ENCODE measurements around the gene ADCK2.
"Not testable (repeated sequence)": the region's sequence is repeated elsewhere in the genome, so short reads cannot be mapped to it uniquely, and the experiment has no call there.

ADCK2 gene

DNA sequence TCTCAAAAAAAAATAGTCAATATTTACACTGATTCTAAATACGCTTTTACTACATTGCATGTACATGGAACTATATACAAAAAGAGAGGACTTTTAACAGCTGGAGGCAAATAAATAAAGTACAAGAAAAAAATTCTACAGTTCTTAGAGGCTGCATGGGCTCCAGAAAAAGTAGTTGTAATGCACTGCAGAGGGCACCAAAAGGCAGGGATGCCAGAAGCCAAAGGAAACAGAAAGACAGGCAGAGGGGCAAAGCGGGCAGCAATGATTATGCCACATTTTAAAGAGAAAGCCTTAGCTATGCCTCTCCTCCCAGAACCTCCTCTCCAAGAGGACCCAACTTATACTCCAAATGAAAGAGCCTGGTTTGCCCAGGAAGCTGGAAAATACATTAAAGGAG is 11.6 kb upstream of the ADCK2 start:
- no peak for DNase-seq (ENCODE audit: extremely low spot score)
- POLR2A ChIA-PET, result interaction anchor here (1.0 to 2.0 kb wide), 3 partner anchors 12 to 353 kb away, joined by 4 to 8 read pairs (median 6); partner anchors contain the start of genes ADCK2 and MRPS33
- CTCF ChIA-PET, result interaction anchor here (0.9 to 1.7 kb wide), 3 partner anchors 14 to 354 kb away, joined by 3 to 5 read pairs (median 3); partner anchors contain the start of gene MRPS33
- TF ChIP-seq BHLHE40 (IDR thresholded peaks at IDR 0.05; ENCODE audit: borderline replicate concordance), result no peak

DNA sequence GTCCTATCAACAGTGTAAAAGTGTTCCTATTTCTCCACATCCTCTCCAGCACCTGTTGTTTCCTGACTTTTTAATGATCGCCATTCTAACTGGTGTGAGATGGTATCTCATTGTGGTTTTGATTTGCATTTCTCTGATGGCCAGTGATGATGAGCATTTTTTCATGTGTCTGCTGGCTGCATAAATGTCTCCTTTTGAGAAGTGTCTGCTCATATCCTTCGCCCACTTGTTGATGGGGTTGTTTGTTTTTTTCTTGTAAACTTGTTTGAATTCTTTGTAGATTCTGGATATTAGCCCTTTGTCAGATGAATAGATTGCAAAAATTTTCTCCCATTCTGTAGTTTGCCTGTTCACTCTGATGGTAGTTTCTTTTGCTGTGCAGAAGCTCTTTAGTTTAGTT is 9.8 kb upstream of the ADCK2 start:
- POLR2A ChIA-PET; CTCF ChIA-PET; DNase-seq (ENCODE audit: extremely low spot score): not testable (repeated sequence)

DNA sequence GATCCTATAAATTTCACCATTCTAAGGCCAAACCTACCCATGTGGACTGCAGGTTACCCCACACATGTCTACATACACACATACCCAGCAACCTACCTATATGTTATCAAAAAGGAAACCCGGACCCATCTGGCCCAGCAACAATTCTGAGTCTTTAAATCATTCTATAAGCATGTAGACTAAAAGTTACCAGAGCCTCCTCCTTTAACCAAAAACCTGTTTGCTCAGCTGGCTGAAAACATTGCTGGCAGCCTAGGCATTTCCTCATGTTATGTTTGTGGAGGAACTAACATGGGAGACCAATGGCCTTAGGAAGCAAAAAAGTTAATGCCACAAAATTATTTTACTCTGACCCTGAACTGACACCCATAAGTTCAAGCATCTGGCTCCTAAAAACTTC is 5.3 kb upstream of the ADCK2 start:
- POLR2A ChIA-PET, result no interaction called here
- DNase-seq (ENCODE audit: extremely low spot score), result no peak
- CTCF ChIA-PET, result no interaction called here
- TF ChIP-seq FOXM1 (IDR thresholded peaks at IDR 0.05; ENCODE audit: borderline replicate concordance), result no peak
- TF ChIP-seq FOXK2 (IDR thresholded peaks at IDR 0.05), result no peak
- no peak for TF ChIP-seq ELF4 (IDR thresholded peaks at IDR 0.05)
- no peak for TF ChIP-seq LEF1 (IDR thresholded peaks at IDR 0.05; ENCODE audit: borderline replicate concordance)
- TF ChIP-seq SP1 (IDR thresholded peaks at IDR 0.05), result no peak
- TF ChIP-seq ARNT (IDR thresholded peaks at IDR 0.05), result no peak
- TF ChIP-seq L3MBTL2 (conservative IDR thresholded peaks at IDR 0.05), result no peak
- no peak for TF ChIP-seq NFRKB (IDR thresholded peaks at IDR 0.05)
- no peak for TF ChIP-seq ZNF384 (IDR thresholded peaks at IDR 0.05)
- no peak for TF ChIP-seq SUZ12 (IDR thresholded peaks at IDR 0.05)
- TF ChIP-seq, protein P1, sequence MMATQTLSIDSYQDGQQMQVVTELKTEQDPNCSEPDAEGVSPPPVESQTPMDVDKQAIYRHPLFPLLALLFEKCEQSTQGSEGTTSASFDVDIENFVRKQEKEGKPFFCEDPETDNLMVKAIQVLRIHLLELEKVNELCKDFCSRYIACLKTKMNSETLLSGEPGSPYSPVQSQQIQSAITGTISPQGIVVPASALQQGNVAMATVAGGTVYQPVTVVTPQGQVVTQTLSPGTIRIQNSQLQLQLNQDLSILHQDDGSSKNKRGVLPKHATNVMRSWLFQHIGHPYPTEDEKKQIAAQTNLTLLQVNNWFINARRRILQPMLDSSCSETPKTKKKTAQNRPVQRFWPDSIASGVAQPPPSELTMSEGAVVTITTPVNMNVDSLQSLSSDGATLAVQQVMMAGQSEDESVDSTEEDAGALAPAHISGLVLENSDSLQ (IDR thresholded peaks at IDR 0.05), result no peak
- TF ChIP-seq HDGF (IDR thresholded peaks at IDR 0.05; ENCODE audit: borderline replicate concordance), result no peak
- TF ChIP-seq FOXA1 (IDR thresholded peaks at IDR 0.05), result no peak
- TF ChIP-seq CTBP1 (IDR thresholded peaks at IDR 0.05; ENCODE audit: borderline replicate concordance), result no peak
- no peak for TF ChIP-seq BHLHE40 (IDR thresholded peaks at IDR 0.05; ENCODE audit: borderline replicate concordance)
- no peak for TF ChIP-seq TARDBP (IDR thresholded peaks at IDR 0.05)

DNA sequence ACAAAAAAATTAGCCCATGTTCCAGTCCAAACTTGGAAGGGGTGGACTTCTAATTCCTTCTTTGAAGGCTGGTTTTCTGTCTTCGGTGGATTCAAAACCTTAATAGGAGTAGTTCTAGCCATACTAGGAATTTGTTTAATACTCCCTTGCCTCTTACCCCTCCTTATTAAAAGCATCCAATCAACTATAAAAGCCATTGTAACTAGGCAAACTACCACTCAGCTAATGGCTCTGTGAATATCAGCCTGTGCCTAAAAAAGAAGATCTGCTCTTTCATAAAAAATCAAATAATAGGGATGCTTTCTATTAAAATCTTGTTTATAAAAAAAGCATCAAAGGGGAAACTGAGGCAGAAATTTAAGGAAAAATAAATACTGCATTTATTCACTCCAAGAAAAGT is 4.1 kb upstream of the ADCK2 start:
- CTCF ChIA-PET, result interaction anchor here (0.6 to 0.9 kb wide), 3 partner anchors 15 to 346 kb away, joined by 3 to 6 read pairs (median 5); partner anchors contain the start of gene MRPS33
- POLR2A ChIA-PET, result interaction anchor here (1.3 kb wide), 1 partner anchor 9 kb away, joined by 4 read pairs; no protein-coding TSS in a partner anchor
- no peak for DNase-seq (ENCODE audit: extremely low spot score)

DNA sequence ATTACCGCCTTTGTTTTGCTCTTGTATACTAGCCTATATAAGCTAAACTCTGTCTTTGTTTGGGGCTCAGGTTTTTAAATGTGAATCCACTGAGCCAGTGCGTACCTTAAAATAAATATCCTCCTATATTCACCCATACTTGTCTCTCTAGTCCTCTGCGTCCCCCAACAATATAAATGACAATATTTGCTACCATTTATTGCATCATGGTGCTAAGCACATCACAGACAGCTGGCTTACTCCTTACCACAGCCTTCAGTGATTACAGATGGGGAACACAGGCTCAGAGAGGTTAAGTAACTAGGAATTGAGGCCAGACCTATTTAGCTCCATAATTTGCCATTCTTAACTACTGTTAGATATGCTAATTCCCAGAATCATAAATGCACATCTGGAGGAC is 3.4 kb upstream of the ADCK2 start:
- DNase-seq (ENCODE audit: extremely low spot score), result no peak
- POLR2A ChIA-PET, result interaction anchor here (1.3 kb wide), 1 partner anchor 10 kb away, joined by 4 read pairs; no protein-coding TSS in a partner anchor
- CTCF ChIA-PET, result interaction anchor here (0.6 kb wide), 1 partner anchor 22 kb away, joined by 5 read pairs; no protein-coding TSS in a partner anchor
- TF ChIP-seq FOXM1 (IDR thresholded peaks at IDR 0.05; ENCODE audit: borderline replicate concordance), result no peak
- TF ChIP-seq NFRKB (IDR thresholded peaks at IDR 0.05), result no peak
- TF ChIP-seq ZNF384 (IDR thresholded peaks at IDR 0.05), result no peak
- no peak for TF ChIP-seq BHLHE40 (IDR thresholded peaks at IDR 0.05; ENCODE audit: borderline replicate concordance)
- TF ChIP-seq SUZ12 (IDR thresholded peaks at IDR 0.05), result no peak
- no peak for TF ChIP-seq HDGF (IDR thresholded peaks at IDR 0.05; ENCODE audit: borderline replicate concordance)
- TF ChIP-seq TARDBP (IDR thresholded peaks at IDR 0.05), result no peak
- TF ChIP-seq, protein P1 (IDR thresholded peaks at IDR 0.05), result no peak
- no peak for TF ChIP-seq SP1 (IDR thresholded peaks at IDR 0.05)
- TF ChIP-seq L3MBTL2 (conservative IDR thresholded peaks at IDR 0.05), result no peak
- TF ChIP-seq FOXA1 (IDR thresholded peaks at IDR 0.05), result no peak
- no peak for TF ChIP-seq CTBP1 (IDR thresholded peaks at IDR 0.05; ENCODE audit: borderline replicate concordance)

More for the DNA sequence above, 4.1 kb upstream of the ADCK2 start:
- TF ChIP-seq TARDBP (IDR thresholded peaks at IDR 0.05), result no peak
- no peak for TF ChIP-seq FOXM1 (IDR thresholded peaks at IDR 0.05; ENCODE audit: borderline replicate concordance)
- TF ChIP-seq NFRKB (IDR thresholded peaks at IDR 0.05), result no peak
- no peak for TF ChIP-seq LEF1 (IDR thresholded peaks at IDR 0.05; ENCODE audit: borderline replicate concordance)
- no peak for TF ChIP-seq ARNT (IDR thresholded peaks at IDR 0.05)
- TF ChIP-seq, protein P1 (IDR thresholded peaks at IDR 0.05), result no peak
- no peak for TF ChIP-seq FOXK2 (IDR thresholded peaks at IDR 0.05)

DNA sequence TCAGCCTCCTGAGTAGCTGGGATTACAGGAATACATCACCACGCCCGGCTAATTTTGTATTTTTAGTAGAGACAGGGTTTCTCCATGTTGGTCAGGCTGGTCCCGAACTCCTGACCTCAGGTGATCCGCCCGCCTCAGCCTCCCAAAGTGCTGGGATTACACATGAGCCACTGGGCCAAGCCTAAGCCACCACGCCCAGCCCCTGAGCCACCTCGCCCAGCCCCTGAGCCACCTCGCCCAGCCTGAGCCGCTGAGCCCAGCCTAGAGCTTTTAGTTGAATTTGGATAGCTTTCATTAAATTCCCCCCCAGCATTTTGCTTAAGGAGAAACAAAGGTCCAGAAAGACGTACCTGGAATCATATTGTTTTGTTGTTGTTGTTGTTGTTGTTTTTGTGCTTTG is 2.9 kb upstream of the ADCK2 start:
- DNase-seq (ENCODE audit: extremely low spot score); CTCF ChIA-PET: not testable (repeated sequence)
- POLR2A ChIA-PET, result interaction anchor here (1.3 kb wide), 1 partner anchor 10 kb away, joined by 4 read pairs; no protein-coding TSS in a partner anchor

DNA sequence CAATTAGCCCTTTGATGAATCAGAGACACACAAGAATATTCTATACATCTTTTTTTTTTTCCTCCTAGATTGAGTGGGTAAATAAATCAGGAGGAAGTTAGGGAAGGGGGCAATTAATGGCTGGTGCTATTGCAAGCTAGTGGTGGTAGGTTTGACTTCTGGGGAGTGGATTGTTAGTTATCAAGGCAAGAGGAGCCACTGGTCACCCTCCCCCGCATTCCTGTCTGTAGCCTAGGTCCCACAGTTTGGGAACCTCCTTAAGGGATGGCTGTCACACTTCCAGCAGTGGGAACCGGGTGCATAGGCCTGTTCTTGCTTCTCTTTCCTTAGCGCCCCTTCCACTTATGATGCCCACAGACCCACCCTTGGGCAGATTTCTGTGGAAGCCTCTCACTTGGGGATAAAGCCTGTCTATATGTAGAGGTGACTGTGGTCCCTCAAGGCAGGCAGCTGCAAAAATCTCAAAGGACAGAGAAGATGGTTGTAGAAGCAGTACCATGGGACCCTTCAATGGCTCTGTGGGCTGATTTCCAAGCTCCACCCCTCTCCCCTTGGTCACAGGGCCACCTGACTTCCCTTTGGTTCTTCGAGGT is 2.3 kb upstream of the ADCK2 start:
- TF ChIP-seq FOXM1 (IDR thresholded peaks at IDR 0.05; ENCODE audit: borderline replicate concordance), result no peak
- no peak for TF ChIP-seq FOXK2 (IDR thresholded peaks at IDR 0.05)
- no peak for TF ChIP-seq FOXA1 (IDR thresholded peaks at IDR 0.05)
- no peak for TF ChIP-seq NFRKB (IDR thresholded peaks at IDR 0.05)
- no peak for TF ChIP-seq ELF4 (IDR thresholded peaks at IDR 0.05)
- TF ChIP-seq LEF1 (IDR thresholded peaks at IDR 0.05; ENCODE audit: borderline replicate concordance), result no peak
- no peak for TF ChIP-seq L3MBTL2 (conservative IDR thresholded peaks at IDR 0.05)
- no peak for TF ChIP-seq HDGF (IDR thresholded peaks at IDR 0.05; ENCODE audit: borderline replicate concordance)
- no peak for TF ChIP-seq BHLHE40 (IDR thresholded peaks at IDR 0.05; ENCODE audit: borderline replicate concordance)
- TF ChIP-seq SP1 (IDR thresholded peaks at IDR 0.05), result no peak
- no peak for TF ChIP-seq ZNF384 (IDR thresholded peaks at IDR 0.05)
- no peak for DNase-seq (ENCODE audit: extremely low spot score)
- ChIA-PET POLR2A (no interaction called here), CTCF (no interaction called here)

Measured in HEK293T (cell line).